HG03571 (cell line): ENCODE measurements around the gene TMC4.
A peak's percentile ranks its signal among the peaks of the same experiment; 100 is the strongest.
"Not testable (repeated sequence)": the region's sequence is repeated elsewhere in the genome, so short reads cannot be mapped to it uniquely, and the experiment has no call there.

Source experiments
- ATAC-seq: cut with Tn5 transposase; IDR thresholded peaks from one replicate; pipeline ENCODE4 v1.9.1; 2021; ENCODE audit not compliant: unreplicated experiment

TMC4 gene

GRCh38 chr19:54180691-54181091, 7.7 kb upstream of the TMC4 start:
- no peak for ATAC-seq

- ATAC-seq: no peak
These were observed 7.0 kb upstream of the TMC4 start for GRCh38 chr19:54179921-54180461.

DNA sequence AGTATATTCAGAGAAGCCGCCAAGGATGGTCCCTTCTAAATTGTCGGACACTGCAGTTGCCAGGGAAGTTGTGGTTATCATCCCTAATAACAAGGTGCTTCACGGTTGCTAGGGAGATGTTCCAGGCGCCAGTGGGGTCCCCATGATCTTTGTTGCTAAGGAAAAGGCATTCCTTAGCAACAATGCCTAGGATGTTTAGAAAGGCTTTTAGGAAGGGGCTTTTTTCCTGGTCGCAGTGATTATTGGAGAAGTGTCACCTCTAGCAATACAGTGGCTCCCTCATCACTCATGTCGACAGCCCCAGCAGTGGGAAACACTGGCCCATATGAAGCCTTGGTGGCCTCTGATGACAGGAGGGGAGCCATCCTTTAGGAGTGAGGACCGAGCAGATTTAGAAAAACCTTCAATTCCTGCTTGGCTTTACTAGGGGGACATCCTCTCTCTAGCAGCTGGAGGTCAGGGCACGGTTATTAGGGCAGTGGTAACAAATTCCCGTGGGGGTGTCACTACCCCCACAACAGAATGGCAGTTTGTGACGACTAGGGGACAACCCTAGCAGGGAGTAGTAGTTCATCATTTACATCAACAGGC, 6.4 kb upstream of the TMC4 start:
- ATAC-seq: no peak

DNA sequence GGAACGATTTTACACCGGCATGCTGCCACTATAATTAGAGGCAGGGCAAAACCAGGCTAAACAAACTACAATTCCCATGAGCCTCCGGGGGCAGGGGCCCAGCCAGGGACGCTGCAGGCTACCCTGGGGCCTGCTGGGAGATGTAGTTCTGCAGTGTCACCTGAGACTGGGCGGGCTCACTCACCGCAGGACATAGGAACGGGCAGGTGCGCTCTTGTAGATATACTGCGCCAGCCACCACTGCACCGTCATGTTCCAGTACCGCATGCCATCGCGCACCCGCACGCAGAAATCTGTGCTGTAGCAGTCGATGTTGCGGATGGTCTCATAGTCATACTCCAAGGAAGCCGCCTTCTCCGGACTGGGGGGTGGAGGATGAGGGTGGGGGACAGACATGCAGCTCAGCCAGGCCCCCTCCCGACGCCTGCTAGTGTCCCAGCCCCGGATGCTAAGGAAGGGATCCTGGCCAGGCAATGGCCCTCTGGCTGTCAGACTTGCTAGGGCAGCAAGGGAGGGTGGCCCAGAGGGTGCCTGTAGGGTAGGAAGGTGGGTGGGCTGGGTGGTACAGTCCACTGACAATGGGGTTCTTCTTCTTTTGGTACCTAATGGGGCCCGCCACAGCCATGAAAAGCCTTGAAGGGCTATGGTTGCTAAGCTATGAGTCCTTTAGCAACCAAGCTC, 5.8 kb upstream of the TMC4 start:
- no peak for ATAC-seq

- no peak for ATAC-seq
These were observed 1.2 kb upstream of the TMC4 start for GRCh38 chr19:54173951-54174834.

DNA sequence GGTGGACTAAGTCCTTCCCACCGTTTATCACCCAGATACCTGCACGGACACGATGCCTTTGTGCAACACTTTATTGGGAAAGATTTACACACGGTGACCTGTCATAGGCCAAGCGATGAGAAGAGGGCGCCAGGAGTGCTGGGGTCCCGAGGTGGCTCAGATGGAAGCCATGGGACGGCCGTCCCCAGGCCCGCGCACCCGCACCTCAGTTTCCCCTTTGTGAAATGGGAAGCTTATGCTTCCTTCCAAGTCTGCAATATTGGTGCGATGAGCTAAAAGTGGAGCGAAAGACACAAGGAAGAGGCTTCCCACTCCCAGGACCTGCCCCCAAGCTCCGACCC, 369 bp upstream of the TMC4 start:
- no peak for ATAC-seq

GRCh38 chr19:54171736-54172431, 1.1 kb downstream of the TMC4 start:
- ATAC-seq: not testable (repeated sequence)

GRCh38 chr19:54169149-54169740, 3.7 kb downstream of the TMC4 start:
- ATAC-seq: no peak

DNA sequence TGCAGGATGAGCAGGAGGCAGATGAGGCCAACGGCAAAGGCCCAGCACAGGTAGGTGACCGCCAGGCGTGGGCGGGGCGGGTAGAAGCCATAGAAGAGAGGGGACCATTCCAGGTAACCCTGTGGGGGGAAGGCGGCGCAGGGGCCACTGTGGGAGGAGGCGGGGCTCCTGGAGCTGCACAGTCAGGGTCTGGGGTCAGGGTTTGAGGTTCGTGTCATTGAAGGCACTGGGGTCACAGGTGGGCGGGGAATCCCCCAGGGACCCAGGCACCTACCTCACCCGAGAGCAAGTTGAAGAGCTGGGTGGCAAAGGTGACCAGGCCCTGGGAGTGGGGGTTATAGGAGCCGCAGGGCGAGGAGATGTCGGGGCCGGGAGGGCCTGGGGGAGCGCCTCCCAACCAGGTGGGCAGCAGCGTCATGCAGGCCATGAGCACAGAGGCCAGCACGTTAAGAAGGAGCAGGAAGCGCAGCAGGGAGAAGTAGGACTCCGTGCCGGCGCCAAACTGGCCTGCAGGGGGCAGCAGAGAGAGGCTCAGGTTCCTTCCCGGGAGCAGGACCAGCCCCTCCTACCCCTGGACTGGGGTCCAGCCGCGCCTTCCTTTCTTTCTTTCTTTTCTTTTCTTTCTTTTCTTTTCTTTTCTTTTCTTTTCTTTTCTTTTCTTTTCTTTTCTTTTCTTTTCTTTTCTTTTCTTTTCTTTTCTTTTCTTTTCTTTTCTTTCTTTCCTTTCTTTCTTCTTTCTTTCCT, 4.6 kb downstream of the TMC4 start:
- ATAC-seq: no peak

DNA sequence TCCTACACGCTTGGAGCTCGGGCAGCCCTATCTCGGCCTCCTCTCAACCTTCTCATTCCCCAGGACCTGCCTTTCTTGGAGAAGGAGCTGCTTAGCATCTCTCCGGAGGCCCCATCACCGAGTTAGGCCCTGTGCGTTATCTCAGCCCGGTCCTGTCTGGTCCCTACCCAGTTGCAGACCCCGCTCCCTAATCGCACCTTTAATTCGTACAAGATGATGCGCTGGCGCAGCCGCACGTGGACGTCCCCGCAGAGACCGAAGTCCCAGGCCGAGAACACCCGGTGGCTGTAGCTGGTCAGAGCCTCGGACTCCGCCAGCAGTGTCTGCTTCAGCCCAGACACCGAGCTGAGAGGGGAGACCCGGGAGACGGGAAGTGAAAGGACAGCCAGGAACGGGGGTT, 7.7 kb downstream of the TMC4 start:
- ATAC-seq: no peak

- ATAC-seq: no peak
These were observed 8.4 kb downstream of the TMC4 start for GRCh38 chr19:54164369-54165068.

DNA sequence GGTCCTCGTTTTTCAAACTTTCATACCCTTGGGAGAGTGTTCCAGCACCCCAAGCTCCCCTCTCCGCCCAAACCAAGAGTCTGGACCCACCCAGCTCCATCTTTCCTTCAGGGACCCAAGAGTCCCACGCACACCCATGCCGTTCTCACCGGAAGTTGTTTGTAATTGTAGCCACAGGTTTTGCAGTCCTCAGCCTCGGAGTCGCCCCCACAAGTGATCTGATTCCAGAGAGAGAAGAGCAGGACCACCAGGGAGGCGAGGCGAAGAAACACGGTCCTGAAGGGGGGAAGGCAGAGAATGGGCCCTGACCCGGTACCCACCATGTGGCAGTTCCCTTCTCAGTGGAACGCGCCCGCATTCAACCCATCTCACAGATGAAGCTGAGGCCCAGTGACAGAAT, 10.1 kb downstream of the TMC4 start:
- ATAC-seq: no peak

DNA sequence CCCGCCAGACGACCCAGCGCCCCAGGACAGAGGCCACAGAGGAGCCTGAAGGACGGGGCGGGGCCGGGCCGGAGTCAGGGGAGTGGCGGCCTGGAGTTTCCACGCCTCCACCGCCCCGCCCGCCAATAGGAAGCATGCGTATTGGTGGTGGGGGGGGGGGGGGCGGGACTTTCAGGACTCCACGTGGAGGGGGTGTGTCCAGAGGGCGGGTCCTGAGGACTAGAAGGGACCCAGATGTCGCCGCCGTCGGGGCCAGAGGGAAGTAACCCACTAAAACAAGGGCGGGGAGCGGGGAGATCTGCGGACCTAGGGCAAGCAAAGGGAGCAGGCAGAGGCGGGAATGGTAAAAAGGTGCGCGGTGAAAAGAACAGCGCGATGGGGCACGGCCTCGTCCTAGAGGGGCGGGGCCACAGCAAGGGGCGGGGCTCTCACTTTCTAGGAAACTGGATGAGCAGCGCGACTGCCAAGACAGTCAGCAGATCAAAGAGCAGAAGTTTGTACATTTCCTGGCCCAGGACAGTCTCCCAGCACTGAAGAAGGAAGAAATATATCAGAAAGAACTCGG, 10.6 kb downstream of the TMC4 start:
- ATAC-seq: no peak

DNA sequence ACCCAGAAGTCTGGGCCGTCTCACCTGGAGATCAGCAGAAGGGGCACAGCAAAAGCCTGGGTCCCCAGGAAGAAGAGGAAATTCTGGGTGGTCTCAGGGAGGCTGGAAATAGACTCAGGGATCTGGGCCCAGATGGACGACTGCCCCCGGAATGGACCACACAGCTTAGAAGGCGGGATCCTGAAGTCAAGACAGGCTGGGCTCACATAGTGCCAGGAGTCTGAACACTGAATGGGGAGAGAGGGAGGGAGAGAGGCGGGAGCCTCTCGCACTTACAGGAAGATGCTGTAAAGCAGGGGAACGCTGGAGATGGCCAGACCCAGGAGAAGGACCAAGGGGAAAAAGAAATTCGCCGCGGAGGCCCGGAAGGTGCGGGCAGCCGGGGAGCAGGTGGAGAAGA, 12.1 kb downstream of the TMC4 start:
- no peak for ATAC-seq

DNA sequence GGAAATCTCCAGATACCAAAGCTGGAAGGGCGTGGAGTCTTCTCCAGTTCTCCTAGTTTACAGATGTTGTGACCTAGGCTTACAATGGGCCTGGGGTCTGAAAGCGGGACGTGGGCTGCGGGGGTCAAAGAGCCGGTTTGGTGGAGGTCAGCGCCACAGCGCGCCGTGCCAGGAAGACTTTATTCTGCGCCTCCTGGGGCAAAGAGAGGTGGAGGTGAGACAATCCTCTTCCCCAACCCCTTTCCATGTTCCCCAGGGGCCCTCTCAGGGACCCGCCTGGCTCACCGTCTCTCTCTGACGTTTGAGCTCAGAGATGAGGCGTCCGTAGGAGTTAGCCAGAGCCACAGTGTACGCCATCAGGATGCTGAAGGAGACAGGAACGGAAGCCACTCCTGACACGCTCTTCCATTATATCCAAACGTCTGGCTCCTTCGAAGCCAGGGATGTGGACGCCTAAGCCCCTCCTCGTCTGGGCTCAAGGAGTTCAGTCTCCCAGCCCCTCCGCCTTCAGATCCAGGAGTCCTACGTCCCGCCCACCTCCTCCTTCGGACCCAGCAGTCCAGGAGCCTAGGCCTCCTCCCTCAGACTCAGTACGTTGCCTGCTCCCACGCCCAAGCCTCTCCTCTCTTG, 12.7 kb downstream of the TMC4 start:
- no peak for ATAC-seq

DNA sequence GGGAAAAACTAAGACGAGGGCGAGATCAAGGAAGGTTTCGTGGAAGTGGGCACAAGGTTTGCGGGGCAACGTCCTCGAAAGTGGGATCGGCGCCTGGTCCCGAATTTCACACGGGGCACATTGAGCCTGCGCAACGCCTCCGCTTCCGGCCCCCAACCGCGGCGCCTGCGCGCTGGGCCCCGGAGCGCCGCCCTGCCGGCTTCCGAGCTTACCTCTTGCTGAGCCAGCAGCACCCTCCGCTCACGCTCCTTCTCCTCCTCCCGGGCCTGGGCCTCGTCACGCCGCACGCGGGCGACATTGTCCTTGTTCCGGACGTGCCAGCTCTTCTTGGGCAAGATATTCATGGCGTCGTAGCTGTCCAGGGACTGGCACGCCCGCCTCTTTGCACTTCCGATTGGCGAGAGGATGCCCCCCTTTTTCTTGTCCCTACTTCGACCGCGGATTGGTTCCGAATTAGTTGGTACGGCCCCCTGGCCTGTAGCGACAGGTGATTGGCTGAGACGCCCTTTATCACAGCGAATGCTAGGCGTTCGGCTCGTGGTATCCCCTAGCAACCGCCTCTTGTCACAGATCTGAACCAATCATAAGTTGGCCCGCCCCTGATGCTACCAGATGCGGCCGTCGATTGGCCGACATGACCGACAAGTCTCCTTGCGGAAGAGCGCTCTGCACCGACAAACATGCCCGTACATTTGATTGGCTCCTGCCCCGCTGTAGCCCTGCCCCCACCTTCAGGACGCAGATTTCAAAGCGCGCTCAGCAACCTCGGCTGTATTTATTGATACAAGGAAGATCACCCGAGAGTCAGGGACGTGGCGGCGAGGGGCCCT, 13.4 kb downstream of the TMC4 start, which contains the start of gene LENG1:
Gene LENG1 (minus strand): TSS at position 370 of the 830 bp plus-strand sequence. CDS start 26 bp downstream, at position 344.
- ATAC-seq: peak; percentile 87

DNA sequence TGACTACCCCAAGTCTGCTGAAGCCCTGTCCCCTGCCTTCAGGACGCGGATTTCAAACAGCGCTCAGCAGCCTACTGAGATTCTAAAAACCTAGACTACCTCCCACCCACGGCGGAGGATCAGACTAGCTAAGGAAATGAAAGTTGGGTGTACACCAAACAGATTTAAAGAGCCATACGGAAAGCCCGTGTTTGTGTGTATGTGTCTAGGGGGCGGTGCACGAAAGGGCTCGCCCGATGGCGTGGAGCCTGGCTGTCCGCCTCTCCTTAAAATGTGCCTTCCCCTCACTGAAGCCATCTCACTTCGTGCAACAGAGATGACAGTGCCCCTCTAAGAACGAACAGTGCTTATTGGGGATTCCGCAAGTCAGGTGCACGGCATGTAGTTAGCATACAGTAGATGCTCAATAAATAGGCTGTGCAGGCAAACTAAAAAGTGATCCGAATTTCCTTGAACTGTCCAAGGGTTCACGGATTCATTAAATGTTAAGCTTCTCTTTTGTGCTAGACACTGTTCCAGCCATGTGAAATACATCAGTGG, 14.1 kb downstream of the TMC4 start:
- ATAC-seq: no peak

- ATAC-seq: no peak
These were observed 16.0 kb downstream of the TMC4 start for GRCh38 chr19:54156953-54157352.
